GM21423 (cell line): ENCODE data around the gene LINGO3.

Experiments used
- ATAC-seq: cut with Tn5 transposase; IDR thresholded peaks from one replicate; pipeline ENCODE4 v1.9.1; 2021; ENCODE audit warnings: mild to moderate bottlenecking, moderate library complexity; ENCODE audit not compliant: unreplicated experiment

LINGO3 gene

DNA sequence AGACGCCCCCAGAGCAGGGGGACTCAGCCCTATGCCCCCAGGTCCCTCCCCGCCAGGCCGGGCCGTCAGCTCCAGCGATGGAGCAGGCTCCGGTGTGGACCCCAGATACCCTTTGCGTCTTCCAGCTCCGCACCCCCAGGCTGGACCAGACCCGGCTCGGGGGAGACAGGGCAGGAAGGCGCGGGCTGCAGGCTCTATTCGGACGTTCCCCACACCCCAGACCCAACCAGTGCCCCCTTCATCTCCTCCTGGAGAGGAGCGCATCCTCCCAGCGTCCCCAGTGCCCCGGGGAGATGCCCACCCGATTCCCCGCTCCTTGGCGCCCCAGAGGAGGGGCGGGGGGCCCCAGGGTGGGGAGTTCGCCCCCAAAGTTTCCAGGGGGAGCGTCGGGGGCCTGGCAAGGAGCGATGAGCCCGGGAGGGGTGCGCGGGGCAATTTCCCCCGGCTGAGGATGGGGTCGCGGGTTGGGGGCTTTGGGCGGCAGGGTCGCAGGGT, 389 bp downstream of the LINGO3 start:
- ATAC-seq: no peak

DNA sequence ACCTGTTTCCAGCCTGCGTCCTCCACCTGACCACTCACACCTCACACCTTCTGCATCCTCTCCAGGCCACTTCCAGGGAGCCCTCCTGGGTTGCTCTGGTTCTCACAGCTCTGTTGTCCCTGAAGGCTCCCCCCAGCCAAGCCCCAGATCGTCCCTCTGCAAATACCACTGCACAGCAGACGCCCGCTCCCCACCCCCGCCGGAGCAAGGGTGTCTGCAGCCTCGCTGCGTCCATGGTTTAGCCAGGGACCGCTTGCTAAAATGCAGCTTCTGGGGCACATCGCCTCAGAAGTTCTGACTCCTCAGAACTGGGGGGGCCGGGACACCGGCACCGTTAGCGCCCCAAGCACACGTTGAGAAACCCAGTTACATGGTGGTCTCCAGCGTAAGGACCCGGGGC, 983 bp downstream of the LINGO3 start:
- no peak for ATAC-seq

DNA sequence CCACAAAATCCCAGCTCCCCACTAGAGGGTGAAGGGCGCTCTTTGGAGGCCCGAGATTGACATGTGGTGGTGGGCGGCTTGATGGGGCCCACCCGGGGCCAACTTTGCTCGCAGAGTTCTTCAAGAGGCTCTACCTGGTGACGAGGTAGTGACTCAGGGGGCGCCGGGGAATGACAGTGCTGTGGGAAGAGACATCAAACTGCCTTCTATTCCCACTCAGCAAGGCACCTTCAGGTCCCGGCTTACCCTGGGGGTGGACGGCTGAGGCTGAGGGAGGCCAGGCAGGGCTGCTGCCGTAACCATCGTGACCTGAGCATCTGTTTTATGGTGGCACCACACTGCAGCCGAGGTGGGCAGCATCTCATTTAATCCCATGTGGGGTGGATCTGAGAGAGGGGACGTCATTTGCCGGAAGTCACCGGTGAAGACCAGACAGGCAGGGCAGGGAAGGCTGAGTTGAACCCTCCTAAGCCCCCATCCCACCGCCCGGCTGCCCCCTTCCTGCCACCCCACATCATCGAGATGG, 1.6 kb downstream of the LINGO3 start:
- no peak for ATAC-seq

DNA sequence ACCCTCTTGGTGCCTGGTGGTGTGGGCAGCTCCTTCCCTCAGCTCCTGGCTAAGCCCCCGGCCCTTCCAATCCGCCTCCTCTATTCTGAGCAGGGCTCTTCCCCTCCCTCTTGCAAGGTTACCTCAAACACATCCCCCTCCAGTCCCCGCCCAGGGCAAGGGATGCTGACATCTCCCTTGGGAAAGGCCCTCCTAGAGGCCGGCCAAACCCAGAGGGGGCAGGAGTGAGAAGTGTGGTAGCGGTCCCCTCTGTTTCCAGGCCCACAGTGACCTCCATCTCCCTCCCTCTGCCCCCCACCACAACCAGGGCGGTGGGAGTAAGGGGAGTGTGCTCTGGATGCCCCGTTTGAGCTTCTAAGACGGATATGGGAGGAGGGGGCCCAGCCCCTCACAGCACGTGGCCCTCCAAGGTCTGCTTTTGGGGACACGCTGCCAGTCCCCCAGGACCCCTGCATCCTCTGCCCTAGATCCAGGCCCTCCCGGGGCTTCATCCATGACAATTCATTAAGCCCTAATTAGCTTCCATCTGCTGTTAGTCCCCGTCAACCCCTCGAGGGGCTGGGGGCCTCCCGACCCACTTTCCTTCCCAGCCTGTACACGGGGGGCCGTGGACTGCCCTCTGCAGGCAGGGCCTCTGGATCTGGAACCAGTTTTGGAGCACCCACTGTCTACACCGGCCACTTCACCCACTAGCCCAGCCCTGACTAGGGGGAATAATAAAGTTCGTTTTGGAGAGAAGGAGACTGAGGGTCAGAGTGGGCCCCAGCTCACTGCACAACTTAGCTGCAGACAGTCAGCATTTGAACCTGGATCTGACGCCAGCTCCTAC, 2.3 kb downstream of the LINGO3 start:
- ATAC-seq: no peak

DNA sequence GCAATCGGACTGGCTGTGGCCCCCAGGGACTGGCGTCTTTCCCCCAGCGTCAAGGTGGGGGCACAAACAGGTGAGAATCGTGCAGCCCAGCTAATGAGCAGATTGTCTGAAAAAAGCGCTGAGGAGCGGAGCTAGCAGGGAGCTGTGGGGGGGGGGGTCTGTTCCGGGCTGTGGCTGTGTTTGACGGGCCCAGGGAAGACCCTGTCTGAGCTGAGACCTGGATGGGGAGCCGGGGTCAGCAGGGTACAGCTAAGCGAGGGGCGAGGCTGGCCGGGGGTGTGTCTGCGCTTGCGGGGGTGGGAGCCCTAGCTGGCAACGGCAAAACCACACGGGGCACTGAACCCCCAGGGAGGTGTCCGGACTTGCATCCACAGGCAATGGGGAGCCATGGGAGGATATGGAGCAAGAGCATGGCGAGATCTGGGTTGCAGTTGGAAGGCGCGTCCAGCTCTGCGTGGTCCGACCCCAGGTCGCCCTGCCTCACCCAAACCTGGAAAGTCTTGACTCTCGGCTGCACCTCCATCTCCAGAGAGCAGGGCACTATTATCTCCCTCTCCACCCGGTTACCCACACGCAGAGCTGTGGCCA, 4.6 kb downstream of the LINGO3 start:
- no peak for ATAC-seq

DNA sequence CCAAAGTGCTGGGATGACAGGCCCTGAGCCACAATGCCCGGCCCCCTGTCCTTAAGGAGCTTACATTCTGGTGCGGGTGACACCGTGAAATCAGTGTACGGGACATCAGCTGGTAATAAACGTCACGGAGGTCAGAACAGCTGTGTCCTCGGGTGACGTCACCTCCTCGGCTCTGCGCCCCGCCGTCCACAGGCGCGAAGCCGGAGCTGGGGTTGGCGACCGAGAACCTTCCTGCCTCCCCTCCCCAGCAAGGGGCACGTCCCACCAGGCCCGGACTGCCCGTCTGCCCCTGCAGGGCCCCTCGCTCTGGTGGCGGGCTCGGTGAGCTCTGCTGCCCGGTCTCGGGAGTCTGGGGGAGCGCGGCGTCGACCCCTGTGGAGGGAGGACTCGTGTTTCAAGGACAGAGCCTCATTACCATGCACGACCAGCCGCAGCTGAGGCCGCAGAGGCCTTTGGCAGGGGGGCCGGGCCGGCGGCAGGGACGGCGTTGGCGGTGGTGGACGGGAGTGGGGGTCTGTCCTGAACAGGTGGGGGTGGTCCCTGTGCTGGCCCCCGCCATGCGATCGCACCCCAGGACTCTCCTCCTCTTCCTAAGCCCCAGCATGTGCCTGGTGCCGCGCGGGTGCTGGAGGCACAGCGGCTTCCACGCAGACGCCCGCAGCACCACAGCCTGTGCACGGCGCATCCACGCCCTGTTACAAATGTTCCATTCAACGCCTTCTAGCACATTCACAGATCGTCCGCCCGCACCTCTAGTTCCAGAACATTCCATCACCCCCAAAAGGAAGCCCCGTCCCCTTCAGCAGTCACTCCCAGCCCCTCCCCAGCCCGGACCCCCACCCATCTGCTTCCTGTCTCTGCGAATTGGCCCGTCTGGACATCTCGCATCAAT, 5.4 kb downstream of the LINGO3 start:
- ATAC-seq: no peak

DNA sequence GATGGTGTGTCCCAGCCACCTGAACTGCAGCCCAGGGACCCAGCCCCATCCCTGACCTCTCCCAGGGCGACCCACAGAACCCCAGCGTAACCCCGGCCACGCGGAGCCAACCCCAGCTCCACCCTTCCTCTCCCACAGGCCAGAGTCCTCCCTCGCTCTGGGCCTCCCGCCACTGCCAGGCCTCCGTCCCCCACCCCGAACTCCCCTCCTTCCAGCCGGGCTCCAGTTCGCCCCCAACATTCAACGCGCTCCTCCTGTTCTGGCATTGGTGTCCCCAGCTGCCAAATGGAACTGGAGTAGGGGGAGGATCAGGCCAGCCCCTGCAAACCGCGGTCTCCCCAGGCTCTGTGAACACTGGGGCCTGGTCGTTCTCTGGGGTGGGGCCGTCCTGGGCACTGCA, 7.4 kb downstream of the LINGO3 start:
- no peak for ATAC-seq

DNA sequence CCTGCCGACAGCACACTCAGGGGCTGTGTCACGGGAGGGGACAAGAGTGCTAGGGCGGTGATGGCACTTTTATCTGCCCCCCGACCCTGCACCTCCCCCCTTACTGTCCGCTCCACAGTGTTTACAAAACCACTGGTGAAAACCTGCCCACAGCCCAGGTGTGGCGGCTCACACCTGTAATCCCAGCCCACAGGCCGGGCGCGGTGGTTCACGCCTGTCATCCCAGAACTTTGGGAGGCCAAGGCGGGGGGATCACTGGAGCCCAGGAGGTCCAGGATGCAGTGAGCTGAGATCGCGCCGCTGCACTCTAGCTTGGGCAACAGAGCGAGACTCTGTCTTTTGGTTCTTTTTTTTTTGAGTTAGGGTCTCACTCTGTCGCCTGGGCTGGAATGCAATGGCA, 11.8 kb downstream of the LINGO3 start:
- no peak for ATAC-seq

DNA sequence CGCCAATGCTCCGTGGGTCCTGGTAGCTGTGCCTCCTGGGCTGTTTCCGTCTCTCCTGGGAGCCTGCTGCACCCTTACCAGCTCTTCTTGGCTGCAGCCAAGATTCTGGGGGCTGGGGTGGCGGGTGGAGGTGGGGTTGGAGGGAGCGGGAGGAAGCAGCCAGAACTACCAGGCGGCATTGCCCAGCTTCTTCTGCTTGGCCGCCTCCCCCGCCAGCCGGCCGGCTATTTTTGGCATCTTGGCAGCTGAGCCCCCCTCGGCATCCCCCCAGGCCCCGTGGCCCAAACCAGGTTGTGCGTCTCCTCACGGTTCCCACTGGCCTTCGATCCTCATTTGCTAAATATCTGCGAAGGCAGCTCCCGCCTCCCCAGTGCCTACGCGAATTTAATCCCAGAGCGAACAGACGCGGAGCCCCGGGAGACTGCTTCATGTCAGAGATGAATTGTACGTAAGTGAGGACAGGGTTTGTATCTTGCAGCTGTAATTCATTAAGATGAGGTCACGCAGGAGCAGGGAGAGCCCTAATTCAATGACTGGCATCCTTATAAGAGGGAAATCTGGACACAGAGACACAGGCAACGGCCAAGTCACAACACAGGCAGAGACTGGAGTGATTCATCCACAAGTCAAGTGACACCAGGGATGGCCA, 13.1 kb downstream of the LINGO3 start:
- no peak for ATAC-seq

DNA sequence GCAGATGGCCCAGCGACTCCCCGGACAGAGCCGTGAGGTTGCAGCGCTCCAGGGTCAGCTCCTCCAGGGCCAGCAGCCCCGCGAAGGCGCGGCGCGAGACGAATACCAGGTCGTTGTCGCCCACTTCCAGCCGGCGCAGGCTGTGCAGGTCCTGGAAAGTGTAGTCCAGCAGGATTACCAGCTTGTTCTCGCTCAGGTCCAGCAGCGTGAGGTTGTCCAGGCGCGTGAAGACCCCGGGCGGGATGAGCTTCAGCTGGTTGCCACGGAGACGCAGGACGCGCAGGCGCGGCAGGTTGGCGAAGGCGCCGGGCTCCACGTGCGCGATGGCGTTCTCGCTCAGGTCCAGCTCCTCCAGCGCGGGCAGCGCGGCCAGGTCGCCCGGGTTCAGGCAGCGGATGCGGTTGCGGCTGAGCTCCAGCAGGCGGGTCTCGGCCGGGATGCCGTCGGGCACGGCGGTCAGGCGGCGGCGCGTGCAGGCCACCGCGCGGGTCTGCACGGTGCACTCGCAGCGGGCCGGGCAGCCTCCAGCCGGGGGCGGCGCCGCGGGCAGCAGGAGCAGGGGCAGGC, 16.7 kb downstream of the LINGO3 start:
- ATAC-seq: no peak

DNA sequence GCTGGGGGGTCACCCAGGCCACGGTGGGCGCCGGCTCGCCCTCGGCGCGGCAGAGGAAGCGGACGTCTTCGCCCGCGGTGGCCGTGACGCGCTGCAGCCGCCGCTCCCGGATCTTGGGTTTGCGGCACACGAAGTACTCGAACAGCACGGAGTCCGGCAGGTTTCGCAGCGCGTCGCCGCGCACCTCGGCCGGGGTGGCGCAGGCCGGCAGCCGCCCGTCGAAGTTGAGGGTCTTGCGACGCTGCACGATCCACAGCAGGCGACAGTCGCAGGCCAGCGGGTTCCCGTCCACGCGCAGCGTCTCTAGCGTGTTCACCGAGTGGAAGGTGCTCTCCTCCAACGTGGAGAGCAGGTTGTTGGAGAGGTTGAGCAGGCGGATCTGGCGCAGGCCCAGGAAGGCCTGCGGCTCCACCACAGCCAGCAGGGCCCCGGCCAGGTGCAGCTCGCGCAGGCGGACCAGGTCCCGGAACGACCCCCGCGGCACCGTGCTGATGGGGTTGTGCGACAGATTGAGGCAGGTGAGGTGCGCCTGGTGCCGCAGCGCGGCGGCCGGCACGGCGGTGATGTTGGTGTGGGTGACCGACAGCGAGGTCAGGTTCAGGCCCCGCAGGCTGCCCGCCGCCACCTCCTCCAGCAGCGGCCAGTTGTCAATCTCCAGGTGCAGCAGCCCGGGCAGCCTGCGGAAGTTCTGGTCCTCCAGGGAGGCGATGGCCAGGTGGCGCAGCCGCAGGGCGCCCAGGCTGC, 17.3 kb downstream of the LINGO3 start:
- no peak for ATAC-seq

DNA sequence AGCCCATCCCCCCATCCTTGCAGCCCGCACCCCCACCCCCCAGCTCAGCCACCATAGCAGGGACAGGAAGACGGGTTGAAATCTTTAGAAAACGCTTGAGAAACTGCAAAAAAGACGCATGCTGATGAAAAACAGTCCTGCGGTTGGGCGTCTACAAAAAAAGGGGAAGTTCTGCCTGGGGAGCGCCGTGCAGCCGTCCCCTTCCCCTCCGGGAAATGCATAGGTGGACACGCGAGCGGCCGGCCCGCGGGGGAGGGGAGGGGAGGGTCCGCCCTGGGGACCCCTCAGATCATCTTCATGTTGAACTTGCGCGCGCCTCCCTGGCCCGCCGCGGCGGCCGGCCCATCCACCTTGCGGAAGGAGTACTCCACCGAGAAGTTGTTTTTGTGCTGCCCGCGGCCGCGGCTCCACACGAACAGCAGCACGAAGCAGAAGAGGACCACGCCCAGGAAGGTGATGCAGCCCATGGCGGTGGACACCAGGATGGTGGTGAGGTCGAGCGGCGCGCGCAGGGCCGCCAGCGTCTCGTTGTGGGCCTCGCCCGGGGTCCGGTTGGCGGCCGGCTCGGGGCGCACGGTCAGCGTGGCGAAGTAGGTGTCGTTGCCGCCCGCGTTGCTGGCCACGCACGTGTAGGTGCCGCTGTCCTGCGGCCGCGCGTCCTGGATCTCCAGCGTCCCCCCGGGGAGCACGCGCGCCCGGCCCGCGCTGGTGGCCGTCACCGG, 18.1 kb downstream of the LINGO3 start:
- peak; percentile 37 for ATAC-seq

DNA sequence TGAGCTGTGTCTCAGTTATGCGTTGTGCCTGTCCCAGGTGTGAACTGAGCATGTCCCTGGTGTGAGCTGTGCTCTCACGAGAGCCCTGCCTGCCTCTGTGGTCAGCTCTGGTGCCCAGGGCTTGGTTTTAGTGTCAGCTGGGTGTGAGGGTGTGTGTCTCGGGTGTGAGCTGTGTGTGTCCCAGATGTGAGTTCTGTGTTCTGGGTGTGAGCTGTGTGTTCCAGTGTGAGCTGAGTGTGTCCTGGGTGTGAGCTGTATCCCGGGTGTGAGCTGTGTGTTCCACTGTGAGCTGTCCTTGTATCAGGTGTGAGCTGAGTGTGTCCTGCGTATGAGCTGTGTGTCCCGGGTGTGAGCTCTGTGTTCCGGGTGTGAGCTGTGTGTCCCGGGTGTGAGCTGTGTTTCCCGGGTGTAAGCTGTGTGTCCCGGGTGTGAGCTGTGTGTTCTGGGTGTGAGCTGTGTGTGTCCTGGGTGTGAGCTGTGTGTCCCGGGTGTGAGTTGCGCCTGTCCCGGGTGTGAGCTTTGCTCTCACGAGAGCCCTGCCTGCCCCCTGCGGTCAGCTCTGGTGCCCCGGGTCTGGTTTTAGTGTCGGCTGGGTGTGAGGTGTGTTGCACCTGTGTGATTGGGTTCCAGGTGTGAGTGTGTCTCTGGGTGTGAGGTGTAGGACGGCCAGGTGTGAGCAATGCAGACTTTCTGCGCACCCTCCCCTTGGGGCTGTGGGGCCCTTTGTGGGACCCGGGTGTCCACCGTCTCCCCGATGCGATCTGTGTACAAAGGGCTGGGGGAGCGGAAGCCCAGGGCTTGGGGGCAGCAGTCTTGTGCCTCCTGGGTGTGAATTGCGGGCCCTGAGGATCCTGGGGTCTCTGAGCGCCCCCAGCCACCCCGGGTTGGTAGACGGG, 18.9 kb downstream of the LINGO3 start:
- no peak for ATAC-seq

DNA sequence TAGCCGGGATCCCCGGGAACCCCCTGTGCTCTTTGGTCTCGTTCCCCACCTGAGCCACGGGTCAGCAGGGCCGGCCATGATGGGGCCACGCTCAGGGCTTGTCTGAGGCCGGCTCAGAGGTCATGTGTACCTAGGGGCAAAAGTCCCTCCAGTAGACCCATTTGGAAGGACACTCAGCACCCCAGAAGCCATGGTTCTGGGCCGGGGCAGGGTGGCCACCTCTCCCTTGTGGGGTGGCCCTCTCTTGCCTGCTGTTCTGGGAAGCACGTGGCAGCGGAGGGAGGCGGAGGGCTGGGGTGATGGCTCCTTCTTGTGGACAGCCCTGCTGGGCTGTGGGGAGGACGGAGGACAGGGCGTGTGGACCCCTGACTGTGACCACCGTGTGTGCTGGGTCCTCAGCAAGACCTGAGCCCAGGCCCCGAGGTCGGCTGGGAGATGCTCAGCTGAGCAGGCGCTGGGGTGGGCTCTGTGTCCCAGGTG, 19.6 kb downstream of the LINGO3 start:
- ATAC-seq: no peak

DNA sequence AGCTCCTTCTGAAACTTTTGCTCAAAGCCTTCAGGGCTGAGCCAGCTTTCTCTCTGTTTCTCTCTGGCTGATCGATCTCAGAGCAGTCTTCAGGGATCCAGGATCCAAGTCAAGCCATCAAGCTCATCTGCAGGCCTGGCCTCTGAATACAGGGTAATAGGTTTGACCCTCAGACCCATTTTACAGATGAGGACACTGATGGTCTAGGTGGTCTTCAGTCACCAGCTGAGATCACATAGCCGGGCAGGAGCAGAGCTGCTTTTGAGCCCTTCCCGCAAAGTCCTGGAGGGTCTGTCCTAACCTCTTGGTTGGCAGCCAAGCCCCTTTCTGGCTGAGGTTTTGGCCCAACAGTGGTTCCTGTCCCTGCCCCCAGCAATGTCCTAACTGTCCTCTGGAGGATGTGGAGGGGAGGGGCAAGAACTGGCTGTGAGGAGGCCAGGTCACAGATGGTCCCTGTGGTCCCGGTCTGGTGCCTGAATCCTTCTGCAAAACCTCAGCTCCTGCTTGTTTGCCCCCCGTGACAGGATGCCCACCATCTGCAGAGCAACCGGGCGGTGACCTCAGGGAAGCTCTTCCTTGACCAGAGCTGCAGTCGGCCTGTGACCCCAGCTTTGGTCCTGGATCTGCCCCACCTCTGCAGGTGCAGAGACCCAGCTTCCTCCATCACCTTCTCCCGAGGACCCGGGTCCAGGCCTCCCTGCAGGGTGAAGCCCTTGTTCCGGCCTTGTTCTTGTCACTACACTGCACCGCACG, 20.2 kb downstream of the LINGO3 start:
- ATAC-seq: no peak

DNA sequence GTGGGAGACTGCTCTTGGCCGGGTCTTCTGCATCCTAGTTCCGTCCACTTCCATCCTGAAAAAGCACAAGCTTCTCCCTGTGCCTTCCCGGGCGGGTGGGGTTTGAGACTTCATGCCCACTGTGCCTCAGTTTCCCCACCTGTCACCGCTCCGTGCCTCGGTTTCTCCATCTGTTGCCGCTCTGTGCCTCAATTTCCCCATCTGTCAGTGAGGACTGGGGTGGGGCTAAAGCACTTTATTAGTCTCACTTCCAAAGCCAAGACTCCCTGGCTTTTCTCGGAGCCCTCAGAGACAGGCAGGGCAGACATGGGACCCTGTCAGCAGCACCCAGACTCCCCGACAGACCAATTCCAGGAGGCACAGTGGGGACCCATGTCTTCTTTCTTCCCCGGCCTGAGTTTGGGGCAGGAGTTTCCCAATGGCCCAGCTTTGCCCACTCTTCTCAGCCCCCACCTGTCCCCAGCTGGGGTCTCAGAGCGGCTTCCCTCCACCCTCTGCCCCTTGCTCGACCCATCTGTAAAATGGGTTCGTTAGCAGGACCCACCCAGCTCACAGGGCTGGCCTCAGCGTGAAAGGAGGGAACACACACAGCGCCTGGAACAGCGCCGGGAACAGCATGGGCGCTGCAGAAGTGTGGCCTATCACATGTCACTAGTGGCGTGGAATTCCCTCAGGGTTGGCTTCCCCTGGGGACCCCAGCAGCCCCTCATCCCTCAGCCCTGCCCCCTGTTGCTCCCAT, 21.4 kb downstream of the LINGO3 start:
- no peak for ATAC-seq
